Kidney (tissue), 14 donors: ENCODE data around the gene LYRM4. TPM values are rescaled to one million over a fixed set of nuclear protein-coding genes. Genes with fewer than 3 reads are reported as not detected.
A peak's percentile ranks its signal among the peaks of the same experiment; 100 is the strongest.

ENCODE experiments used
- DNase-seq, 5 donors: peaks; one replicate each; pipeline ENCODE4 v3.0.0-alpha.2; 2013 to 2020
- FAIRE-seq: peaks from 2 replicates; lab custom pipeline; 2012; peaks lifted over from hg19 to GRCh38; lab: Jason Lieb, UNC
- H3K27ac ChIP-seq, 2 donors: one replicate each; pipeline ENCODE4 v1.7.0; 2013; ENCODE audit warnings: low read depth in 2 of 2, low read length in 2 of 2, inconsistent platforms in 1 of 2
- H3K27me3 ChIP-seq: one replicate; pipeline ENCODE4 v1.7.1; 2013; ENCODE audit warnings: low read length, inconsistent platforms; ENCODE audit not compliant: control insufficient read depth, insufficient read depth
- H3K36me3 ChIP-seq, 3 donors: one replicate each; pipeline versions ENCODE4 v1.7.0 to v1.7.1; 2013; ENCODE audit warnings: low read length in 3 of 3, control low read depth in 1 of 3, inconsistent platforms in 1 of 3; ENCODE audit not compliant: insufficient read depth in 3 of 3, control insufficient read depth in 2 of 3
- H3K4me1 ChIP-seq, 3 donors: one replicate each; pipeline versions ENCODE4 v1.7.0 to v1.7.1; 2013; ENCODE audit warnings: low read length in 3 of 3, inconsistent platforms in 1 of 3, low read depth in 1 of 3; ENCODE audit not compliant: control insufficient read depth in 2 of 3, insufficient read depth in 2 of 3
- H3K4me3 ChIP-seq, 3 donors: one replicate each; pipeline versions ENCODE4 v1.7.0 to v1.8.1; 2013; ENCODE audit warnings: low read length in 3 of 3, control low read depth in 1 of 3, inconsistent platforms in 1 of 3
- H3K9ac ChIP-seq, 3 donors: one replicate each; pipeline versions ENCODE4 v1.7.0 to v1.7.1; 2013; ENCODE audit warnings: low read length in 3 of 3, control low read depth in 1 of 3, inconsistent platforms in 1 of 3
- H3K9me3 ChIP-seq, 3 donors: one replicate each; pipeline versions ENCODE4 v1.7.0 to v1.7.1; 2013; ENCODE audit warnings: low read length in 3 of 3, control low read depth in 1 of 3, inconsistent platforms in 1 of 3; ENCODE audit not compliant: control insufficient read depth in 2 of 3, insufficient read depth in 1 of 3
- intact Hi-C: fragments of 100-400 bp; cut with DNase I; formaldehyde crosslinking; loops from one replicate; pipeline ENCODE4 v1.11.1; 2022
- polyA plus RNA-seq: library from polyadenylated mRNA; stranded (reverse); fragments of 350-450 nt; fragmentation: Illumina TruSeq; extraction: RNeasy Lipid Tissue Mini Kit (QIAGEN cat#74804); gene quantifications from one replicate; pipeline ENCODE4 v1.2.3, GENCODE V29; 2014; ENCODE audit warnings: low read depth, low replicate concordance; ENCODE audit not compliant: insufficient read depth
- total RNA-seq: library from RNA; stranded (reverse); fragmentation: NEBNext Ultra II Directional; extraction: Animal tissue kit (Norgen Biotek cat#: 25700); gene quantifications from one replicate; pipeline ENCODE4 v1.2.1, GENCODE V29; 2021
- TF ChIP-seq, protein P1 (sequence below): IDR thresholded peaks from 3 replicates; pipeline ENCODE4 v1.5.1; 2012; ENCODE audit warnings: mild to moderate bottlenecking, moderate library complexity, borderline replicate concordance; ENCODE audit not compliant: insufficient read depth; ENCODE audit errors: extremely low read depth
- donor health status: control.
- donor health status: control.
- donor health status: control.
- donor health status: control.
- donor health status: control.
- donor health status: DM: yes; HTN: yes; CAD: no.
- donor health status: Normal renal cell carcinoma (clear cell type).

The LYRM4 gene
- total and polyA plus RNA-seq, 2 donors from 2014 or later, result 21.3 to 31.8 TPM

DNA sequence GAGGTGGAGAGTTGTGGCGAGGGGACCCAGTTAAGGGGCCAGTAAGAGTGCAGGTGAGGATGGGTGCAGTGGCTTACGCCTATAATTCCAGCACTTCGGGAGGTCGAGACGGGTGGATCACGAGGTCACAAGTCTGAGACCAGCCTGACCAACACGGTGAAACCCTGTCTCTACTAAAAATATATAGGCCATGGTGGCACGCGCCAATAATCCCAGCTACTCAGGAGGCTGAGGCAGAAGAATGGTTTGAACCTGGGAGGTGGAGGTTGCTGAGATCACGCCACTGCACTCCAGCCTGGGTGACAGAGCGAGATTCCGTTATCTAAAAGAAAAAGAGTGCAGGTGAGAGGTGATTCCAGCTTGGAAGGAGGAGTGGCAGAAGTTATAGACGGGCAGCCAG lies 147.7 kb downstream of the LYRM4 start:
- no peaks in the 10 kb centered on the region for H3K9me3 ChIP-seq
- TF ChIP-seq, protein P1, sequence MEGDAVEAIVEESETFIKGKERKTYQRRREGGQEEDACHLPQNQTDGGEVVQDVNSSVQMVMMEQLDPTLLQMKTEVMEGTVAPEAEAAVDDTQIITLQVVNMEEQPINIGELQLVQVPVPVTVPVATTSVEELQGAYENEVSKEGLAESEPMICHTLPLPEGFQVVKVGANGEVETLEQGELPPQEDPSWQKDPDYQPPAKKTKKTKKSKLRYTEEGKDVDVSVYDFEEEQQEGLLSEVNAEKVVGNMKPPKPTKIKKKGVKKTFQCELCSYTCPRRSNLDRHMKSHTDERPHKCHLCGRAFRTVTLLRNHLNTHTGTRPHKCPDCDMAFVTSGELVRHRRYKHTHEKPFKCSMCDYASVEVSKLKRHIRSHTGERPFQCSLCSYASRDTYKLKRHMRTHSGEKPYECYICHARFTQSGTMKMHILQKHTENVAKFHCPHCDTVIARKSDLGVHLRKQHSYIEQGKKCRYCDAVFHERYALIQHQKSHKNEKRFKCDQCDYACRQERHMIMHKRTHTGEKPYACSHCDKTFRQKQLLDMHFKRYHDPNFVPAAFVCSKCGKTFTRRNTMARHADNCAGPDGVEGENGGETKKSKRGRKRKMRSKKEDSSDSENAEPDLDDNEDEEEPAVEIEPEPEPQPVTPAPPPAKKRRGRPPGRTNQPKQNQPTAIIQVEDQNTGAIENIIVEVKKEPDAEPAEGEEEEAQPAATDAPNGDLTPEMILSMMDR, result no peak
- H3K9ac ChIP-seq, result no peak overlapping the region
- DNase-seq (no peak), FAIRE-seq (no peak)
- no peaks in the 10 kb centered on the region for H3K27me3 ChIP-seq
- H3K4me1 ChIP-seq, result no peaks in the 10 kb centered on the region
- H3K36me3 ChIP-seq, result peaks cover 0 to 8% (median 0%) of the 10 kb centered on the region in 3 donors
- intact Hi-C loops, result no loop called here
- H3K4me3 ChIP-seq, result no peak overlapping the region
- no peak overlapping the region for H3K27ac ChIP-seq

DNA sequence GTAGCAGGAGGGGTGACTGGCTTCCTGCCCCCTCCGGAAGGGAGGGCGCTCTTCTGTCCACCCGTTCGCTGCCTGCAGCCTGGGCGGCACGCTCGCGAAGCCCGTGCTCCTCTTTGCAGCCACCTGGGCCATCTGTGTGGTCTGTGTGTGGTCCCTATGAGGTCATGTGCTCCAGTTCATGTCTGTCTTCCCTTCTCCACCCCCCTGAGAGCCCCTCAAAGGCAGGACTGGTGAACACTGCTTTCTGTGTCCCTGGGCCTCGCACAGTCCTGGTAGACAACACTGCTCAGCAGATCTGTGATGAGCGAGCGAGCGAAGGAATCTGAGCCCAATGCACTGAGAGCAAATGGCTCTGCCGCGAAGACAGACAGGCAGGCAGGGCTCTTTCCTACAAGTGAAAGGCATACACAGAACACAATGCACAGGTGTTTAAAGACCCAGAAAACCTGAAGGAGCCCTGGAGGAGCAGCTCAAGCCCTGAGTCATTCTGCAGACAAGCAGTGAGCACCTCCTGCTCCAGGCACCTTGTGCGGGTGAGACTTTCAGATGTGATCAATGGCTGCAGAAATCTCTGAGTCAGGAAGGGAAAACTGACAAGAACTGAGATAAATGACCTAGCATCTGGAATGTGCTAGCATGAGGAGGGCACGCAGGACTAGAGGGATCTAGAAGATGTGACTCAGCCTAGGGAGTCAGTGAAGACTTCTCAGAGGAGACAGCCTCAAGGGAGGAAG lies 148.5 kb downstream of the LYRM4 start:
- FAIRE-seq, result no peak
- peak in 1 of 5 donors; percentile 37 for DNase-seq
- Histone ChIP-seq H3K4me3 (no peak overlapping the region), H3K9me3 (no peaks in the 10 kb centered on the region), H3K27me3 (no peaks in the 10 kb centered on the region), H3K27ac (no peak overlapping the region), H3K36me3 (peaks cover 0 to 8% (median 0%) of the 10 kb centered on the region in 3 donors), H3K9ac (no peak overlapping the region), H3K4me1 (no peaks in the 10 kb centered on the region)
- intact Hi-C loops, result no loop called here
- TF ChIP-seq, protein P1, result no peak

DNA sequence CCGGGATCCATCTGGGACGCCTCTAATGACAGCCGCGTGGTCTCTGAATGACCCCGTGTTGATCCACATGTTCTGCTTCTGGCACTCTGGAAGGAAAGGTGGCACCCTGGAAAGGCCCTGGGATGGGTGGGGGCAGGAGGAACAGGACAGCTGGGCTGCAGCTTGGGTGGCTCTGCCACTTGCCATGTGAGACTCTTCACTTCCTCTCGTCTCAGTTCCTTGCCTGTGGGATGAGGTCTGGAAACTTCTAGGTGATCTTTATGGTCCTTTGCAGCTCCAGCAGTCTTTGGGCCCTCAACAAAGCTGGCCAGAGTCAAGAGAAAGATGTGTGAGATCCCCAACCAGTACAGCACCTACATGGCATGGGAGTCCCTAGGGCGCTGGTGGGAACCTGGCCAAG lies 149.1 kb downstream of the LYRM4 start:
- FAIRE-seq, result no peak
- Histone ChIP-seq H3K4me1 (no peaks in the 10 kb centered on the region), H3K9me3 (no peaks in the 10 kb centered on the region), H3K36me3 (peaks cover 0 to 8% (median 0%) of the 10 kb centered on the region in 3 donors), H3K27me3 (no peaks in the 10 kb centered on the region), H3K27ac (no peak overlapping the region), H3K4me3 (no peak overlapping the region), H3K9ac (no peak overlapping the region)
- DNase-seq, result no peak
- intact Hi-C loops, result no loop called here
- TF ChIP-seq, protein P1, result no peak
